Measurements from ENCODE around the gene USP20.
A peak's percentile ranks its signal among the peaks of the same experiment; 100 is the strongest.
"Not testable (repeated sequence)": the region's sequence is repeated elsewhere in the genome, so short reads cannot be mapped to it uniquely, and the experiment has no call there.

USP20 gene

DNA sequence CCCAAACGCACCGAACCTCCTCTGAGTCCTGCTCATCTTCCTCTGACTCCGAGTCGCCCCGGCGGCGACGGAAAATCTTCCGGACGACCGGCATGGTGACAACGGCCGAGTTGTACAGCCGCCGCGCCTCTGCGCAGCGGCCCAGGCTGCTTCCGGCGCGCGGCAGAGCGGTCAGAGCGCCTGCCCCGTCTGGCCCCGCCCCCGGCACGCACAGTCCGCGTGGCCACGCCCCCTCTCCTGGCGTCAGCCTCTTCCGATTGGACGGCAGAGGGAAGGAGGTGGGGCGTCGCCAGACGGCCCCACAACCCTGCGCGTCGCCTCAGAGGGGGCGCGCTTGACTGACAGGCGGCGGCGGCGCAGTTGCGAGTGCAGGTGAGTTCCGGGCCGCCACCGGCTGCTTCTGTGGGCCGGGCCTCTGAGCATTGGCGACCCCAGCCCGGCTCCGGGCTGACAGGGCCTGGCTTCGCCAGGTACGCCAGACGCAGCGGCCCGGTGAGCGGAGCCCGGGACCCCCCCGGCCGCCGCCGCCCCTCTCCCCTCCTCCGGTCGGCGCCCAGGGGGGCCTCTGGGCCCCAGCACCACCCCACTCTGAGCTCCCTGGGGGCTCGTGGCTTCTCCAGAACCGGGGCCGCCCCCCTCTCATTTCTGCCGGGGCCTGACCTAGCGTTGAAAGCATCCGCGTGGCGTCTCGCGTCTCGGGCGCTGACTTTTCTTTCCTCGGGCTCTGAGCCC lies at the start of gene USP20, which contains the start of gene C9orf78:
TSS of gene USP20 (plus strand) at position 331 of the 732 bp plus-strand sequence. CDS start 17,098 bp downstream, outside the sequence.
TSS of gene C9orf78 (minus strand) at position 148 of the 732 bp plus-strand sequence. CDS start at position 94, 54 bp downstream.
- DNase-seq = peak; percentile 92

DNA sequence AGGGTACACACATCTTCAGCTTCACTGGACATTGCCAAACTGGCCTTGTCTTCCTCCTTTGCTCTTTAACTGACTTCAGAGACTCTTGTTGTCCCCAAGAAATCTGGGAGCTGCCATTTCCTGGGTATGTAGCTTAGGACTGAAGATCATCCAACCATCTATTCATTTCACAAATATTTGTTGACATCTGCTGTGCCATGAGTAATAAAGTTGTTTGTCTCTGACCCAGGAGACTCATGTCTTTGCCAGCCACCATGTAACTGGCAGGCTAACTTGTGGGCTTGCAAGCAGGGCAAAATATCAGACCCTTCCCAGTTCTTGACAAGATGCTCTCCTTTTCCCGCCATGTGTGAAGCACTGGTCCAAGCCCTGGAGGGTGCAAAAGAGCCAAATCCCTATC lies 49.4 kb upstream of the USP20 start:
- no peak for DNase-seq

DNA sequence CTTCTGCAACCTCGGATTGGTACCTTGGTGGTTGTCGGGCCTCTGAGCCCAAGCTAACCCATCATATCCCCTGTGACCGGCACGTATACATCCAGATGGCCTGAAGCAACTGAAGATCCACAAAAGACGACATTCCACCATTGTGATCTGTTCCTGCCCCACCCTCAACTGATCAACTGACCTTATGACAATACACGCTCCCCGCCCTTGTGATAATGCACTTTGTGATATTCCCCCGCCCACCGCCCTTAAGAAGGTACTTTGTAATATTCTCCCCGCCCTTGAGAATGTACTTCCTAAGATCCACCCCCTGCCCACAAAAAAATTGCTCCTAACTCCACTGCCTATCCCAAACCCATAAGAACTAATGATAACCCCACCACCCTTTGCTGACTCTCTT lies 48.8 kb upstream of the USP20 start:
- DNase-seq = no peak

DNA sequence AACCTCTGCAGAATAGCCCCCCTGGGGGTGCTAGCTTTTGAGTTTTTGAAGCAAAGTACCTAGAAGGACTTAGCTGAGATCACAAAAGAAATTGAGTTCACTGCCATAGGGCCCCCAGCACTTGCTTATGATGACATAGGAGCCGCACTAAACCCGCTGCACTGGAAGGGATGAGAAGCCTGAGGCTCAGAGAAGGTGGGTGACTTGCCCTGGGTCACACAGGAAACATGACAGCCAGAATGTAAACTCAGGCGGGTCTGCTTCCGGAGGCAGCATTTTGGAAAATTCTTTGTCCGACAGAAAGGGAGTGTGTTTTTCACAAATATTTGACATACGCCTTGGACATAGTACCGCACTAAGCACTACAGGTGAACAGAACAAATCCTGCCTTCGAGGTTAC lies 40.7 kb upstream of the USP20 start:
- DNase-seq = no peak

DNA sequence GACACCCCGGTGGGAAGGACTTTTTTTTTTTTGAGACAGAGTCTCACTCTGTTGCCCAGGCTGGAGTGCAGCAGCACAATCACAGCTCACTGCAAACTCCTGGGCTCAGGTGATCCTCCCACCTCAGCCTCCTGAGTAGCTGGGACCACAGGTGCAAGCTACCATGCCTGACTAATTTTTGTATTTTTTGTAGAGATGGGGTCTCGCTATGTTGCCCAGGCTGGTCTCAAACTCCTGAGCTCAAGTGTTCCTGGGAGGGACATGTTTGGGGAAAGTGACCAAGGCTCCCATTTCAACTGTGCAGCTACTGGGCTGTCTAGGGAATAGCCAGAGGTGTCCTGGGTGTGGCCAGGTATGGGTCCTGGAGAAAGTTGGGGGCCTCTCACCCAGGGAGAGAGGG lies 39.2 kb upstream of the USP20 start:
- not testable (repeated sequence) for DNase-seq

DNA sequence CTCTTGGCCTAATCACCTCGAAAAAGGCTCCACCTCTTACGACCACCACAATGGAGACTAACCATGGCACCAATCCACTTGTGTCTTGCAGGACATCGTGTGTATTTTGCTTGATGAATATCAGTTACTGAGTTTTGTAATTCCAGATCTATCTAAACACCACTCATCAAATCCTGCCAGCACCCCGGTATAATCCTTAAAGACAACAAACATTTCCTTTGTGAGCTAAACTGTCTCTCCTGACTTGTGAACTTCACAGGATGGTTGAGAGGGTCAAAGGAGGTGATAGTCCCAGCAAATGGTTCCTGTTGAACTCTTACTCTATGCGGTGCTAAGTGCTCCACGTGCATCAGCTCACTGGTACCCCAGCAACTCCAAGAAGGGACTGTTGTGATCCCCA lies 36.3 kb upstream of the USP20 start:
- no peak for DNase-seq

DNA sequence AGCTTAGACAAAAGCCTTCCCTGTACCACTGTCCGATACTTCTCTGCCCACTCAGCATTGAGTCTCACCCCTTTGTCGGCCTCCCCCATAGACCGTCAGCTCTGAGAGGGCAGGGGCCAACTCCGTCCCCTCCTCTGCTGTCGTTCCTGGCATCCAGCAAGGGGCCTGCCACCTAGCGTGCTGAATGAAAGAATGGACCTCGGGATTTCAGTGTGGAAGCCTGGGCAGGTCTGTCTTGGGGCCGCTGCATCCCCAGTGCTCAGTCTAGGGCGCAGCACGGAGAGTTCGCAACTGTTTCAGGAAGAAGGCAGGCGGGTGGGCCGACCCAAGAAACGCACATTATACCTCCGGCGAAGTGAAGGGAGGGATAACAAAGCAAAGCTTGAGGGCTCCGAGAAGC lies 33.8 kb upstream of the USP20 start:
- no peak for DNase-seq

DNA sequence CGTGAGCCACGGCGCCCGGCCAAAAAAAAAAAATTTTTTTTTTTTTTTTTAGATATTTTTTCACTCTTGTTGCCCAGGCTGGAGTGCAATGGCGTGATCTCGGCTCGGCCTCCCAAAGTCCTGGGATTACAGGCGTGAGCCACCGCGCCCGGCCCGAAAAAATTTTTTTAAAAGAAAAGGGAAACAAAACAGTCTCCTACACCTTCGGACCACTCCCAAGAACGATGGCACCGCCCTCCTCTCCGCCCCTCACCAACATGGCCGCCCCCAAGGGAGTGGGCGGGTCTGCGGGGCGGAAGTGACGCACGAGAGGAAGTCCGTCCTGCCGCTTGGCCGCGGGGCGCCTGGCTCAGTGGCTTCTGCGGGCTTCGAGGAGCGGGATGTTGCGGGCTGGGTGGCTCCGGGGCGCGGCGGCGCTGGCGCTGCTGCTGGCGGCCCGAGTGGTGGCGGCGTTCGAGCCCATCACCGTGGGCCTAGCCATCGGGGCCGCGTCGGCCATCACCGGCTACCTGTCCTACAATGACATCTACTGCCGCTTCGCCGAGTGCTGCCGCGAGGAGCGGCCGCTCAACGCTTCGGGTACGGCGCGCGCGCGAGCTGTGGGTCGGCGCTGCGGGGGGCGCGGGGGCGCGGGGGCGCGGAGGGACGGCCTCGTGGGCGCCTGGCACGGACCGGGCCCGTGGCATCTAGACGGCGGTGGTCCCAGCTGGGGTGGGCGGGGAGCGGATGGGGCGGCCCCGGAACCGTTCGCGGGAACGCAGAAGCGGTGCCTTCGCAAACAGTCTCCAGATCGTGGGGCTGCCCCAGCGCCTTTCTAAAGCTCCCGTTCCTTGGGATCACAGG lies 32.2 kb upstream of the USP20 start, which contains the start of gene TOR1B:
TSS of gene TOR1B (plus strand) at position 352 of the 843 bp plus-strand sequence. CDS start at position 381, 29 bp downstream.
- peak; percentile 94 for DNase-seq

DNA sequence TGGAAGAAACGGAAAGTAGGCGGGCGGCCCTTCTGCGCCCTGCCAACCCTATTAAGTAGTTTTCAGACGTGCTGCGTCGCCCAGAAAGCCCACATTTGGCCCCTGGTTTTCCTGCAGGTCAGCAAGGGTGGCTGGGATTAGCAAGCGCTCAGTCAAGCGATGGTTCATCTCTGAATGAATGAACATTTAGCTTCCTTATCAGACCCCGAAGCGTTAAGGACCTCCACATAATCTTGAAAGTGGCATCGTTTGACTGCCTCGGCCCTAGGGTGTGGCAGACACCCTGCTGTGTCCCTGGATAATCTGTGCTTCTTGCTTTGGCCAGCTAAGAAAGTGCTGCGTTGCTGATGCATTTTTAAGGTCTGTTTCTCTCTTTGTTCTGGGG lies 31.6 kb upstream of the USP20 start:
- no peak for DNase-seq

DNA sequence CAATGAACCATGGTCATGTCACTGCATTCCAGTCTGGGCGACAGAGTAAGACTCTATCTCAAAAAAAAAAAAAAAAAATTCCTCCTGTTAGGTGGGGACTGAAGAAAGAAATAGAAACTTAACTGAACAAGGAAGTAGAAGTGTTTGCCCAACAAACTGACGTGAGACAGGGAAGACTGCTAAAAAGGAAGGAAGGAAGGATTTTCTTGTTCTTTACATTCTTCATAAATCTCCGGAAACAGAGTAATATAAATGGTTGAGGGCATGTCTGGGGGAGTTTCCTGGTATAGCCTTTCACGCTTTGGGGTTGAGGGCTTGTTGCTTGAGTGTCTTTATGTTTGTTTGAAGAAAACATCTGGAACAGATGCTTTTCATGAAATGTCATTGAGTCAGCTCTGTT lies 29.2 kb upstream of the USP20 start:
- no peak for DNase-seq

DNA sequence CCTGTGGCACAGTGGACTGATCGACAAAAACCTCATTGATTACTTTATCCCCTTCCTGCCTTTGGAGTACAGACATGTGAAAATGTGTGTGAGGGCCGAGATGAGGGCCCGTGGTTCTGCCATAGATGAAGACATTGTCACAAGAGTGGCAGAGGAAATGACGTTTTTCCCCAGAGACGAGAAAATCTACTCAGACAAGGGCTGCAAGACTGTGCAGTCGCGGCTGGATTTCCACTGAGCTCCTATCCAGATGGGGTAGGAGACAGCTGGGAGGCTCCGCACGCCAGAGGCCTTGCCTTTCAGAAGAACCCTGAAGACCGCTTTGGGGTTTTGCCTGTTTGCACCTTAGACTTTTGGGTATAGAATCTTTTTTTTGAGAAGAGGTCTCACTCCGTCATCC lies 25.9 kb upstream of the USP20 start:
- DNase-seq = no peak

DNA sequence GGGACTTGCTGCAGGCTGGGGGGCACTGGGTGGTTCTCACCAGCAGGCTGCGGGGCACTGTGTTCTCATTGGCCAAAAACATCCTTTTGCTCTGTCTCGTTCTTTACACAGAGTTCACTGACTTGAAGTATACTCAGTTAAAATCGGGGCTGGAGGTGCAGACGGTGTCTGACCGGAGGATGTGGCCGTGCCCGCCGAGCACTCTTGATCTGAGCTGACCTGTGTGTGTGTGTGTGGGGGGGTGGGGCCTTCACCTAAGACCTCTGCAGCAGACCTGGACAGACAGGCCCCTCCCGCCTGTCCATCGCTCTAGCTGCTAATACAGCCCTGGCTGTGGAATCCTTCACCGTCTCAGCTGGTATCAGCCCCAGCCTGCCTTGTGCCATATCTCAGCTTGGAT lies 25.1 kb upstream of the USP20 start:
- DNase-seq = no peak

DNA sequence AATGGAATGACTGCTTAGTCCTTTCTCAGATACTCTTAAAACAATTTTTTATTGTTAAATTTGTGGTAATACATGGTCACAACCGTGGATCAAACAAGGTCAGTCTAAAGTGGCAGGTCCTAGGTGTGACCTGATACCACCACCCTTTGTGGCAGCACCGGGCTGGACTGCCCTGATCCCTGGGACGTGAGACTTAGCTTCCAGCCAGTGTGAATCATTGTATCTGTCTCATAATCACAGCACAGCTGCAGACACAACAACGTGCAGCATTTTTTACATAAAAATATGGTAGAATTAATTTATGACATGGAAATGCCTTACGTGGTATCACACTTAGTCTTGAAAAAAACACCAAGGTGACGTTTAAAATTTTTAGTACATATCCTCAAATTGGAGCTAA lies 24.5 kb upstream of the USP20 start:
- DNase-seq = no peak

DNA sequence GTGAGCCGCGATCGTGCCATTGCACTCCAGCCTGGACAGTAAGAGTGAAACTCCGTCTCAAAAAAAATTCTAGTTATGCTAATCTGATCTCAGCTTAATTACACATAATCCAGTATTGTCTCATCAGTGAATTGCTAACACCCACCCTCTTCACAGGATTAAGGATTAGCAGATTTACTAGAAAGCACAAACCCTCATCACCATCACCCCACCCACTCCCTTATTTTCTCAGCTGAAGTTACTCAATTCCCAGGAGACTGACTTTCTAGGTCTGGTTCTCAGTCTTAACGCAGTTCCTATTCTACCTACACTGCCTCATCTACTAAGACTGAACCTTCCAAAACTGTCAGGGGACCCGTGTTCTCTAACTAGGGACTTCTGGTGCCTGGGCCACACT lies 23.3 kb upstream of the USP20 start:
- DNase-seq = no peak

DNA sequence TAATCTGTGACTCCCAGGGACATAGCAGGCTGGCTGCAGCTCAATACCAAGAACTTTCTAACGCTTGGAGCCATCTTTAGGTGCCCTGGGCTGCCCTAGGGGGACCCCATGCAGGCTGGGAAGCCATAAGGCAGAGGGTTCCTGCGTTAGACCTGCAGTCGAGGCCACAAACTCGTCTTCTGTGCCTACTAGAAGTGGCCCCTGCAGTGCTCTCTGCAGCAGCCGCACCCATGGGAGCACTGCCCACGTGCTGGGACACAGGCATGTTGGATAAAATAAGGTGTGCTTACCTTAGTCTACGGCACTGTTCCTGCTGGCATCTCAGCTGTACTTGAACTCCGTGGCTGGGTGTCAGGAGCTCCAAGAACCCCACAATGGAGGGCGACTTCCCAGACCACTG lies 22.9 kb upstream of the USP20 start:
- DNase-seq = no peak

DNA sequence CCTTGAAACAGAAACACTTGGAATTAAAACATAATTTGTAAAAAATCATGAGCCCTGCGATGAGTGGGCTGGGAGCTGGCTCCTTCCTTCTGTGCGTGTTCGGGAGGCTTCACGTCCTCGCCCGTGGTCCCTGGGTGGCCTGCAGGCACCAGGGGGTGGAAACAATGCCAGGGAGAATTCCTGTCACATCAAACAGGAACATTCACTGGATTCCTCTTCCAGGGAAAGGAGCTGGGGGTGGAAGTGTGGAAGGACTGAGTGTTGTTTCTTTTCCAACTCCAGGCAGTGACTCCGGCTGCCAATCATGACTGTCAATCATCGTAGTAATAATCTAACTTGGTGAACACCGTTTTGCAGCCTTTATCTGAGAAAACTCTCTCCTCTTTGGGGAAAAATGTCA lies 21.6 kb upstream of the USP20 start:
- no peak for DNase-seq

DNA sequence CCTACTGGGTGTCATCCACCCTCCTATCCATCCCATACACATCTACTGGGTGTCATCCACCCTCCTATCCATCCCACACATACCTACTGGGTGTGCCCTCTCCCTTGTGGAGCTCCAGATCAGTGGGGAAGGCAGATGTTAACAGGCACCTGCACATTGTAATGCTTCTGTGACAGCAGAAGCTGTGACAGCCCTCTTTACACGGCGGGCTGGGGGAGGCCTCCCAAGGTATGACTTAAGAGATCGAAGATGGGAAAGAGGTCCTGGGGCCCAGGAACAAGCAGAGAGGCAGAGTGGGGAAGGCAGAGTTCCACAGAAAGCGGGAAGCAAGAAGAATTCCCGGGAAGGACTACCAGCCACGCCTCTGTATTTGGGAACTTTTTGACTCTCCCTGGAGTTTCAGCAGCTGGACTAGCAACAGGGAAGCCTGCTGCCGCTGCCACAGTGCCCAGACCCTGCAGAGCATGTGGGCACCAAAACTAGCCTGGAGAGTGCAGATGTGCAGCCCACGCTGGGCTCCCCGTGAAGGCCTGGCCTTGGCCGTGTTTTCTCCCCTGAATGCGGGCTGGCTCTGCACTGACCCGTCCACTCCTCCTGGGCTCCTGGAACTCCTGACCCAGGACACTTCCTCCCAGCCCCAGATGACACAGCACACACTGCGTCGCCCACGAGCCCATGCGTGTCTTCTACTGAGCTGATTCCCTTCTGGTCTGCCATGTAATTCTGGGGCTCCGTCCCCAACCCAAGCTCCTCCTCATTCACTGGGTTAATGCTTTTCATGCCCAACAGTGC lies 20.6 kb upstream of the USP20 start:
- no peak for DNase-seq

DNA sequence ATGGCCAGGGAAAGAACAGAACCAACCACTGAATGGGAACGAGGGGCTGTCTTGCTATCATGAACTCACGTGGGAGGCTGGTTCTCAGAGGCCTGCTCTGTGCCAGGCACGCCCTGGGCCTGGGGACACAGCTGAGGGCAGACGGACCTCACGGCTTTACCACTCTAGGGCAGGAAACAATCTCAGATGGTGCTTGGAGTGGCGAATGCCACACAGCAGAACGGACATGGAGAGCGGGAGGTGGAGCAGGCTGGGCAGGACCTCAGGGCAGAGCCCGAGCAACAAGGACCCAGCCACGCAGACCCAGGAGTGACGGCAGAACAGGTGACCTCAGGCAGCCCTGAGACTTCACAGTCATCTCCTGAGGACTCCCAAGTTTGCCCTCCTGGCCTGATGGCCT lies 20.0 kb upstream of the USP20 start:
- no peak for DNase-seq

DNA sequence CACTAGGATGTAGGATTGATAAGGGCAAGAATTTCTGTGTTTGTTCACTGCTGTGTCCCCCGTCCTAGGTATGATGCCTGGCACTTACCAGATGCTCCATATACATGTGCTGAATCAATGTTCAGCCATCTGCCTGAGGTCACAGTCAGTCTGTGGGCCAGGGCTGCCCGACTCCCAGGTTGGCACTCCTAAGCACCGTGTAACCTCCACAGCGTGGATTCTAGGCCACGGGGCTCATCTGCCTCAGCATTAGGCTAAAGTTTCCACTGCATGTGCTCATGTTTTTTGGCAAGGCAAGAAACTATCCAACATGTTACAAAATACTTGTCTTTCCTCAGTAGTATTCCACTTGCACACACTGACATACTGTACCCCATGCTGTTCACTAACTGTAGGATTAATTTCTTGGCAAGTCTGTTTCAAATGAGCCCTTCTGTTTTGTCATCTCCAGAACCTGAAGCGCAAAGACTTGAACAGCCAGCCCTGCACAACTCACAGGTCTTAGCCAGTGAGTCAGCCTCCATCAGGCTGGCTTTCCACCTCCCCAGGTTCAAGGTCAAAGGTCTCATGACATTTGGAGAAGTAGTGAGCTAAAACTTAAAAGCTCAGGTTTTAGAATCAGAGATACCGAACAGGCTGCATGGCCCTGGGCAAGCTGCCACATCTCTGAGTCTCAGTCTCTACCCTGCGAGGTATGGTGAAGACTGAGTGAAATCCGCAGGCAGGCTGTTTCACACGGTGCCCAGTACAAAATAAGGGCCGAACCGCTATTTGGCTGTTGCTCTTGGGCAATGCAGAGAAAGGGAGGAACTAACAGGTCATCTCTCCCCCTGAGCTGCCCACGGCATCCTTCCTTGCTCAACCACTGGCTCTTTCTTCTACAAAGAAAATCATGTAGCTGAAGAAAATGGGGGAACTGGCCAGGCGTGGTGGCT lies 18.5 kb upstream of the USP20 start:
- DNase-seq = no peak

DNA sequence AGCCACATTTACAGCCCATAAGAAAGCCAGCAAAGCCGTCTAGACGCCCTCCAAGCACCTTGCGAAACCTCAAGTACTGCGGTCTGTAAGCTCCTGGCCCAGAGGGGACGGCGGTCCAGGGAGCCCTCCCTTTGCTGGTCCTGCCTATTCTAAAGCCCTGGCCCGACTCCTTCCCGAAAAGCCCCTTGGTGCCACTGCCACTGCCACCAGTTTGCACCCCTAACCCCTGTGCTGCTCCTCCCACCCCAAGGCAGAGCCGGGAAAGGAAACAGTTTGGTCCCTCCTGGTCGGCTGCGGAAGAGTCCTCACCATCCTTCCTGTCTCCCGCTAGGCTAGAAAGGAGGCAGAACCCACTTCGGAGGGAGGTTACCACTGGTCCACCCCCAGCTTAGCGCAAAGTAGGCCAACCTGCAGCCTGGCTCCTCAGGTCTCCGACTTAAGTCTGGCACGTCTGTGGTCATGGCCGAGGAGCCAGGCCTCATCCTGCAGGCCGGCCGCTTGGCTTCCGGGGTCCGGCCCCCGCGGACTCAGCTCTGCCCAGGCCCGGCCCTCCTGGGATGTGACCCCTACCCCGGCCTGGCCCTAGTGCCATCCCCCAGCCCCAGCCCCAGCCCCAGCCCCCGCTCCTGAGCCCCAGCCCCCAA lies 12.2 kb upstream of the USP20 start:
- DNase-seq = peak; percentile 14

DNA sequence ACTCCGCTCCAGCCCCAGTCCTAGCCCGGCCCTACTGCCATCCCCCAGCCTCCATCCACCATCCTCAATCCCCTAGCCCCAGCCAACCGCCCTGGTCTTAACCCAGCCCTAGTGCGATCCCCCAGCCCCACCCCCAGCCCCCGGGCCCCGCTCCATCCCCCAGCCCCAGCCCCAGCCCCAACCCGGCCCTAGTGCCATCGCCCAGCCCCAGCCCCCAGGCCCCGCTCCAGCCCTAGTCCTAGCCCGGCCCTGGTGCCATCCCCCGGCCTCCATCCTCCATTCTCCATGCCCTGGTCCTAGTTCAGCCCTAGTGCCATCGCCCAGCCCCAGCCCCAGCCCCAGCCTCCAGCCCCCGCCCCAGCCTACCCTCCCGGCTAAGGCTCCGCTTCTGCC lies 11.7 kb upstream of the USP20 start:
- DNase-seq = no peak
